Adipose tissue (tissue), 3 donors: ENCODE results near the gene KLHL18. TPM values are rescaled to one million over a fixed set of nuclear protein-coding genes. Genes with fewer than 3 reads are reported as not detected.
A peak's percentile ranks its signal among the peaks of the same experiment; 100 is the strongest.
"Not testable (repeated sequence)": the region's sequence is repeated elsewhere in the genome, so short reads cannot be mapped to it uniquely, and the experiment has no call there.

ENCODE experiments used
- H3K27ac ChIP-seq: one replicate; pipeline ENCODE4 v1.5.1; 2013; ENCODE audit warnings: low read depth, low read length
- WGBS, 3 donors: extraction: QIAGEN DNeasy Blood & Tissue Kit; methylation state at CpG; one replicate each; pipeline ENCODE4 v1.1.7; 2013; 5-methylcytosine and 5-hydroxymethylcytosine counted together
- polyA plus RNA-seq, 3 donors: library from polyadenylated mRNA; stranded (reverse); fragments of 200-250 nt; gene quantifications; one replicate each; pipeline ENCODE4 v1.2.3, GENCODE V29; 2013
- donor health status: healthy with polysubstance abuse.
- donor health status: Bipolar disorder and iron deficiency.
- donor health status: healthy.

Gene KLHL18
- polyA plus RNA-seq, 3 donors: 5.9 to 32.1 (median 31.9) TPM

DNA sequence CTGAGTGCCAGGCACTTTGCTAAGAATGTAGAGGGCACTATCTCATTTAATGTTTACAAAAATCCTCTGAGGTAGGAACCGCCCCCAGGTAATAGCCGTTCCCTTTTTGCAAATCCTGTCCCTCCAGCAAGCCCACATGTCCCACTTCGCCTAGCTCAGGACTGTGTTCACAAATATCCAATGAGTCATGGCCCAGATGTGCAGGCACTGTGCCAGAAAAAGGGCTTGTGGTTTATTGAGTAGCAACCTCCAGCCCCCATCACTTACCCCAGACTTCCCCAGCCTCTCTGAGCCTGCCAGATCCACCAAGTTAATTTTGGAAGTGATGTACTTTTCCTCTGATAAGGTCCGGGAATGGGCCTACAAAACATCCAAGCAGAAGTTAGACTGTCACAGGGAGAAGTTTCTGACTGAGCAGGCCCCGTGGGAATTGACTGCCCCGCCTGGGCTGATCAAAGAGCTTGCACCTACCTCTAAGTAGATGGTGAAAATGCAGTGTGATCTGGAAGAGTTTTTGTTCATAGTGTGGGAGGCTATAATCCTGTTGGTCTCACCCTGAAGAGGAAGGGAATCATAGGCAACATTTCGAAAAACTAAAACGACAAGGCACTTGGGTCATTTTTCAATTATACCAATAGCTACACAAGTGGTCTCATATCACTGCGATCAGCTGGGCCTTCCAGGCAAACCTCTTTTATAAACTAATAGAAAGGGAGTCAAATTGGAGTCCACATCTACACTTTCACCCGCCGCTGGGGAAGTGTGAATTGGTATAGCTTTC lies 15.8 kb upstream of the KLHL18 start:
- H3K27ac ChIP-seq: no peak overlapping the region
- 44 to 74% (median 49%) methylated on average over 11 of the region's 11 CpGs for WGBS, 3 donors

DNA sequence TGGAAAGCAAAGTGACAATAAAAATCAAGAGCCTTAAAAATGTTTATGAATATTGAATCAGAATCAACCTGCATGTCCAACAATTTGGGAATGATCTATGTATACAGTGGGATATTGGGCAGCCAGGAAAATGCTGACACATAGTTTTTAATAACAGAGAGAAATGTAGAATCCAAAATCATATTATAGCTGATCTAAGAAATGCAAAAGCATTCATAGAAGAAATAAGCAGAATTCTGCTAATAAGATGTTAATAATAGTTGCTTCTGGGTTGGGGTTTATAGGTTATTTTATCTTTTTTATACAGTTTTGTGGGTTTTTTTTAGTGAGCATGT lies 15.3 kb upstream of the KLHL18 start:
- H3K27ac ChIP-seq: no peak overlapping the region

DNA sequence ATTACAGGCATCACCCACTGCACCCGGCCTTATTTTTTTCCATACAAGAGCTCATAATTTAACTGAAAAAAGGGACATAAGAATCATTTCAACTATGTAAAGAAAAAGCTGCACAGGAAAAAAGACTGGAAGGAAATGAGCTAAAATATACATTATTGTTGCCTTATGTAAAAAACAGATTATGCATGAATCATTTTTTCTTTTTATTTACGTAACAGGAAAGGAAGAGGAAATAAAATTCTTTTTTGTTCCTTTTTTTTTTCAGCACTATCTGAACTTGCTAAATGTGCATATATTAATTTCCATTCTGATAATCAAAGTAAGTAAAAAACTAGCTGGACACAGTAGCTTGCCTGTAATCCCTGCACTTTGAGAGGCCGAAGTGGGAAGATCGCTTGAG lies 12.2 kb upstream of the KLHL18 start:
- no peak overlapping the region for H3K27ac ChIP-seq
- WGBS, 3 donors: 88 to 95% (median 89%) methylated on average over 4 of the region's 4 CpGs

DNA sequence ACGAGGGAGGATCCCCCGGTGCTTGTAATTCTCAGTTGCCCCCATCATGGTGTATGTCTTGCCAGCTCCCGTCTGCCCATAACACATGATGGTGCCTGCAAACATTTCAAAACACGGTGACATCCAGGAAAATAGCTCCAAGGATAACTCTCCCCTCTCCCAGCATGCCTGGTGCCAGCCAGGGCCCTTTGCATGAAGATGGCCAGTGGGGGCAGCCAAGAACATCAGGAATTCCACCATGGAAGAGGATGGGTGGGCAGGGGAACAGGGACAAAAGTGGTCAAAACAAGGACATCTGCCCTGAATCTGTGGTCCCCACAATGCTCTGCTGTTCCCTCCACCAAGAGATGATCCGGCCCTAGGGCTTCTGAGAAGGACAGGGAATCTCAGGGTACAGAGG lies 9.2 kb upstream of the KLHL18 start:
- WGBS, 3 donors: 83 to 93% (median 88%) methylated on average over 5 of the region's 5 CpGs
- no peak overlapping the region for H3K27ac ChIP-seq

DNA sequence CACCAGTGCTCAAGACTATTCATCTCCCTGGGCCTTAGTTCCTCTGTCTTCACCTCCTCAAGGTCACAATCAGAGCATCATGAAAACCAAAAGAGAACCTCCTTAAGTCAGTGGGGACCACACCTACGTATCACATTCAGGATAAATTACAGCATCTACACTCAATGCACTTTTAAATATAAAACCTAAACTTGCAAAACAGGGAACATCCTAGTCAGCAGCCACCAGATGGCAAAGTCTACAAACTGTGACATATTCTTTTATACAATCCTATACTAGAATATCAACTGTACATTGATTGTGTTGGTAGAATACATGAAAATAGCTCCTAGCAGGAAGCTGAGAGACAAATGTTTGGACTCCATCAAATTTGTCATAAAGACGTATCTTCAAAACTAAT lies 8.1 kb upstream of the KLHL18 start:
- H3K27ac ChIP-seq: no peak overlapping the region
- WGBS, 3 donors: 90 to 95% (median 92%) methylated on average over 2 of the region's 2 CpGs

DNA sequence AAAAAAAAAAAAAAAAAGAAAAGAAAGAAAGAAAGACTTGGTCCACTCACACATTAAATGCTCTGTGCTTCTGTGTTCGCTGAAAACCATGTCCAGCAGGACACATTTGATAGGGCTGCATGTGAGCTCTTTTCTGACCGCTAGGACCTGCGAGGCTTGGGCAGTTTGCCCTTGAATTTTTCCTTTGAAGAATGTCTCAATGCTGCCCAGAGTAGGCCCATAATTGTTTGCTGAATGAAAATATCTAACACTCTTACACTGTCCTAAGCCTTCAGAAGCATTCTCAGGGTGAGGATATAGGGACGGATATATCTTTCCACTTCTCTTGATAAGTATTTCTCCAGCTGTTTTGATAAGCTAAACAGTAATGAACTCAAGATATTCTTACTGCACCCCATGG lies 6.2 kb upstream of the KLHL18 start:
- H3K27ac ChIP-seq: no peak overlapping the region
- WGBS, 3 donors: 63 to 92% (median 88%) methylated on average over 4 of the region's 4 CpGs

DNA sequence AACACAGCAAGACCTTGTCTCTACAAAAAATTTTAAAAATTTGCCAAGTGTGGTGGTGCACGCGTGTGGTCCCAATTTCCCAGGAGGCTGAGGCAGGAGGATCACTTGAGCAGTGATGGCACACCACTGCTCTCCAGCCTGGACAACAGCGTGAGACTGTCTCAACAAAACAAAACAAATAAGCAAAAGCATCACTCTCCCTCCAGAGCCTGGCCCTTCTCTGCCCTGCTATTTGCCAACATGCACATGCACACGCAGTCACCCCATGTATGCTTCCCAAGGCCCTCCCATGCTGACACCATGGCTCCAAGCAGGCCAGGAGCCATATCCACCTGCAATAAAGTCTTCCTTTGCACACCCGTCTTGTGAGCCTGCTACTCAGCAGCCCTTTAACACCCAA lies 2.2 kb upstream of the KLHL18 start:
- H3K27ac ChIP-seq: no peak overlapping the region
- WGBS, 3 donors: 91 to 96% (median 95%) methylated on average over 5 of the region's 5 CpGs

DNA sequence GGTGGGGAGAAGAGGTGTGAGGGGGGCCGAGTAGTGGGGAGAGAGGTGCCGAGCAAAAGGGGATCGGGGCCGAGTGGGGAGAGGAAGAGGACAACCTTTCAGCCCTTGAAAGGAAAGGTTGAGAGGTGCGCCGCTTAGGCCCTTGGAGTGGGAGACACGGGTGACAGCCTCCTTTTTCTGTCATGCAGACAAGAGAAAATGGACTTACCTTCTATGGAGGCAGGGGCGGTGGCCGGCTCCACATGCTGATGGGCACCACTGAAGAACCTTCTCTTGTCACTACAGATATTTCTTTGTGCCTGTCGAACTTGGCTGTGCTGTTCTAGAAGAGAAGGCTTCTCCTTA lies 421 bp downstream of the KLHL18 start:
- 0 to 2% (median 1%) methylated on average over 10 of the region's 10 CpGs for WGBS, 3 donors

DNA sequence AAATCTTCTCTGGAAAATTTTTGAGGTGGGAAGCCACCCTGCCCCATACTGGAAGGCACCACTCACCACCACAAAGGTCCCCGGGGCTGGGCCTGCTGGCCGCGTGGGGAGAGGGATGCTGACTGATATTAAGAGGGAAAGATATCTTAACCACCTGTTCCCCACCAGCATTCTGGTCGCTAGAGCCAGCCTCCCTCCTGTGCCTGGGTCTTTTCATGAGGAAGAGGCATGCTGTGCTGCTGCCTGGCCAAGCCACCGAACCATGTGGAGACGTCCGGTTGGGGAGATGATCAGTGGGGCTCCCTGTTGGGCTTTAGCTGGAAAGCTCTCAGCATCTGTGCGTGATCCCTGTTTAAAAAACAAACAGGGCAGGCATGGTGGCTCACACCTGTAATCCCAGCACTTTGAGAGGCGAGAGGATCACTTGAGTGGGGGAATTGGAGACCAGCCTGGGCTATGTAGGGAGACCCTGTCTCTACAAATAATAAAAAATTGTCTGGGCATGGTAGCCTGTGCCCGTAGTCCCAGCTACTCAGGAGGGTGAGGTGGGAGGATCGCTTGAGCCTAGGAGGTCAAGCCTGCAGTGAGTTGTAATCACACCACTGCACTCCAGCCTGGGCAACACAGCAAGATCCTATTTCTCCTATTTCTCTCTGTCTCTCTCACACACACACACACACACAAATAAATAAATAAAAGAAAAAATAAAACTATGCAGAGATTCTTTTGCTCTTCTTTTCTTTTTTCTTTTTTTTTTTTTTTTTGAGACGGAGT lies 1.0 kb downstream of the KLHL18 start:
- 30 to 38% (median 35%) methylated on average over 12 of the region's 12 CpGs for WGBS, 3 donors
- H3K27ac ChIP-seq: no peak overlapping the region

More for the DNA sequence above, 421 bp downstream of the KLHL18 start:
- H3K27ac ChIP-seq: peak overlapping the region; percentile 80

DNA sequence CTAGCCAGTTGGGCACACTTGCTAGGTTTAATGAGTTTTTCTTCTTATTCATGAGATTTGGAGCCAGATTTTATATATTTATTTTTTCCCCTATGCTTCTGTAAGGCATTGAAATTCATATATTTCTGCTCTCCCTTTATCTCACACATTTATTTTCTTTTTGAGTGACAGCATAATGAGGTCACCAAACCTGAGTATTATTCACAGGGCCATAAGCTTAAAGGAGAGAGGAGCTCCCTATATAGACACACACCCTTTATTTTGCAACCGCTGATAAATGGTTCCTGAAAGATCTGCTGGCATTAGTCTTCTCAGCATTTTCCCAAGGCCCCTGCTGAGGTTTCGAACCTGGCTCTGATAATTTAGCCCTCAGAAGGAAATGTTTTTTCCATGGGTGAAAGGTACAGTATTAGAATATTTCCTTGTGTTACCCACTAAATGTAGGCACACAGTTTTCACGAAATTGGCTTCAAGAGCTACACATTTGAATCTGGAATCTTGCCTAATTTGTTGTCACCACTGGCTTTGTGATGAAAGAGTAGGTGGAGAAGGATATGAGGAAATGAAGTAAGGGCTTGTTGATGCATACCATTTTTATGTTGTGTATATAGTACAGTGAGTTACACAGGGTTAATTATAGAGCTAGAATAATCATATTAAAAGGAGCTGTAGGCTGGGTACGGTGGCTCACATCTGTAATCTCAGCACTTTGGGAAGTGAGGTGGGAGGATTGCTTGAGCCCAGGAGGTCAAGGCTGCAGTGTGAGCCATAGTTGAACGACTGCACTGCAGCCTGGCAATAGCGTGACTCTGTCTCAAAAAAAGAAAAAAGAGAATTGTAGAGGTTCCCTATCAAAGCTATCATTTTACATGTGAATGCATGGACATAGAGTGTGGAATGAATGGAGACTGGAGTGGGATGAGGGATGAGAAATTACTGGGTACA lies 6.5 kb downstream of the KLHL18 start:
- no peak overlapping the region for H3K27ac ChIP-seq
- 62 to 79% (median 62%) methylated on average over 6 of the region's 6 CpGs for WGBS, 3 donors

DNA sequence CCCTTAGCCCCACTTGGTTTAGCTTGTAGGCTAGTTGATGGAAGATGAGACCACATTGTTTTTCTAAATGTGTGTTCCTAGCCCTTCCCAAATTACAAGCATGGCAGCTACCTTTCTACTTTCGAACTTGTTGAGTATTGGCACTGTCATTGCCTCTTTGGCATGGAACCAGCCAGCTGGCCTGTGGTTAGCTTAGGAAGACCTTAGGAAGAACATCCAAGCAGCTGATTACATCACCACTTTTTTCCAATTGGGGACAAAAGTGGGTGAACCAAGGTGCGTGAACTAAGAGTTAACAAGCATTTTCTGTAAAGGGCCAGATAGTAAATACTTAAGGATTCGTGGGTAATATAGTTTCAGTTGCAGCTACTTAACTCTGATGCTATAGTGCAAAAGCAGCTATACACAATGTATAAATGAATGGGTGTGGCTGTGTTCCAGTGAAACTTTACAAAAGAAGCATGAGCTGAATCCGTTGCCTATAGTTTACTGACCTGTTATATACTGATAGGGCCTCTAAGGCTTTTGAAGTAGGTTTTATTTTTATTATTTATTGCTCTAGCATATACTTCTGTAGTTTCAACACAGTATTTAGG lies 8.5 kb downstream of the KLHL18 start:
- 79 to 82% (median 82%) methylated on average over 4 of the region's 4 CpGs for WGBS, 3 donors
- no peak overlapping the region for H3K27ac ChIP-seq

DNA sequence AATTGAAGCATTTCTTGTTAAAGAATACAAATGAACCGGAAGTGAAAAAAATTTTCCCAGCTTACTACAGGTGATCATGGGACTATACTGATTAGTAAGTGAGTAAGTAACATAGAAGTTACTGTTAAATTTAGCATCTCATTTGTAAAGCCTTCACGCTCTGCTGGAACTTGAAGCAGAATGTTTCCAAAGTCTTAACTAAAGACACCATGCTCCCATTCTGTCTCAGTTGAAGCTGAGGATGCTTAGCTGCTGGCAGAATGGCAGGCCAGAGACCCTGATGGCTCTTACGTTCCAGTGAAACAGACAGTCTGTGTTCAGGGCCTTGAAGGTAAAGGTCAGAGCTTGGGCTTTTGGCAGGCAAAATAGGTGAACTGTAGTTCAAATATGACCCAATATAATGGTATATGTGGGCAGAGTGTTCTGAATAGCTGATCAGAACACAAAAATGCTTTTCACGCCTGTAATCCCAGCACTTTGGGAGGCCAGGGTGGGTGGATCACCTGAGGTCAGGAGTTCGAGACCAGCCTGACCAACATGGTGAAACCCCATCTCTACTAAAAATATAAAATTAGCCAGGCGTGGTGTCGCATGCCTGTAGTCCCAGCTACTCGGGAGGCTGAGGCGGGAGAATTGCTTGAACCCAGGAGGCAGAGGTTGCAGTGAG lies 9.1 kb downstream of the KLHL18 start:
- 97 to 98% (median 98%) methylated on average over 9 of the region's 9 CpGs for WGBS, 3 donors
- not testable (repeated sequence) for H3K27ac ChIP-seq

DNA sequence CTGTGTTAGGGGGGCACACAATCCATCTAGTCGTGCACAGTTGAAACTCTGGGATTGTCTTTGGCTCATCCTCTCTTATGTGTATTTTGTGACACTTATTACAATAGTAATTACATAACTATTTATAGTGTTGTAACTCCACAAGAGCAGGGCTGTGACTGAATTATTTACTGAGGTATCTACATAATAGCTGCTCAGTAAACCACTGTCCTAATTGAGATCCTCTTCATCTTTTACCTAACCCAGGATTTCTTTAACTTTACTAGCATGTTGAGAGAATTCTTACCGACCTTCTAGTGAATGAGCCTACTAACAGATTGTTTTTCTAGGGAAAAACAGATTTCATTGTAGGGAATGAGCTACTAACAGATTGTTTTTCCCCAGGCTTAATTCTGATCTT lies 11.1 kb downstream of the KLHL18 start:
- no peak overlapping the region for H3K27ac ChIP-seq
- WGBS, 3 donors: 81 to 91% (median 86%) methylated on average over 2 of the region's 2 CpGs

DNA sequence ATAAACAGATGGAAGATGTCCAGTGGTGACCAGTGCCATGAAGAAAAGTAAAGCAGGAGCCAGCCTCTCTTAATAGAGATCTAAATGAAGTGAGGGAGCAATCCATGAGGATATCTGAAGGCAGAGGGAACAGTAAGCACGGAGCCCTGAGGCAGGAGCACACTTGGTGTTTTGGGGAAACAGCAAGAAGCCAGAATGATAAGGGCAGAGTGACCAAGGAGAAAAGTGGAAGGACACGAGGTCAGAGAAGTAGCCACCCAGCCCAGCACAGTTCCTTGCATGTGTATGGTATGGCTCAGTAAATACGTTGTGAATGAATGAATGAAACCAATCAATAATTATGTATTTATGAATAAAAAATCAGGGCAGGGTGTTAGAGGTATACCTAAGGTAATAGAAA lies 11.6 kb downstream of the KLHL18 start:
- H3K27ac ChIP-seq: no peak overlapping the region

DNA sequence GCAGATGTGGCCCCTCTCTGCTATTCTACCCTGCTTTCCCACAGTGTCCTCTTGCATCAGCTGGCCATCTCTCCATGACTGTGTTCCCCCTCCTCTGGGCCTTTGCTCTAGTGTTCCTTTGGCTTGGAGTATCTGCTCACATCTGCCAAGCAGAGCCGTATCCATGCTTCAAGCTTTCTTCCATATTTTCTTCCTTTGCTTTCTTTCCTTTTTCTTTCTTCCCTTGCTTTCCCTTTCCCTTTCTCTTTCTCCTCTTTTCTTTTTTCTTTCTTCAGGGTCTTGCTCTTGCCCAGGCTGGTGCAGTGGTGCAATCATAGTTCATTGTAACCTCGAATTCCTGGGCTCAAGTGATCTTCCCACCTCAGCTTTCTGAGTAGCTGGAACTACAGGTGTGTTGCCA lies 12.6 kb downstream of the KLHL18 start:
- H3K27ac ChIP-seq: no peak overlapping the region
- WGBS, 3 donors: 79 to 88% (median 85%) methylated on average over 2 of the region's 2 CpGs

More for the DNA sequence above, 11.6 kb downstream of the KLHL18 start:
- 74 to 91% (median 80%) methylated on average over 3 of the region's 3 CpGs for WGBS, 3 donors

DNA sequence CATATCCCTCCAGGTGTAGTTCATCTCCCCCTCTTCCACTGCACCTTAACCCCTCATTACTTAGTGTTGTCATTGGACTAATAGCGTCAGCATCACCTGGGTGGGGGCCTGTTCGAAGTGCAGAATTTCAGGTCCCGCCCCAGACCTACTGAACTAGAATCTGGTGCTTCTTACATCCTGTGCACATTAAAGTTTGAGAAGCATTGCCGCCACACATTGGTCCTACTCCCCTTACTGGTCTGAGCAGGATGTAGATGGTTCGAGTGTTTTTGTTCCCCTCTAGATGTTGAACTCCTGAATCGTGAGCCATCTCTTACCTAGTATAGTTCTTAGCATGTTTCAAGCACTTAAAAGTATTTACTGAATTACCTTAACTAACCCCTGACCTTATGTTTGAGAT lies 13.2 kb downstream of the KLHL18 start:
- WGBS, 3 donors: 80 to 95% (median 94%) methylated on average over 6 of the region's 6 CpGs

DNA sequence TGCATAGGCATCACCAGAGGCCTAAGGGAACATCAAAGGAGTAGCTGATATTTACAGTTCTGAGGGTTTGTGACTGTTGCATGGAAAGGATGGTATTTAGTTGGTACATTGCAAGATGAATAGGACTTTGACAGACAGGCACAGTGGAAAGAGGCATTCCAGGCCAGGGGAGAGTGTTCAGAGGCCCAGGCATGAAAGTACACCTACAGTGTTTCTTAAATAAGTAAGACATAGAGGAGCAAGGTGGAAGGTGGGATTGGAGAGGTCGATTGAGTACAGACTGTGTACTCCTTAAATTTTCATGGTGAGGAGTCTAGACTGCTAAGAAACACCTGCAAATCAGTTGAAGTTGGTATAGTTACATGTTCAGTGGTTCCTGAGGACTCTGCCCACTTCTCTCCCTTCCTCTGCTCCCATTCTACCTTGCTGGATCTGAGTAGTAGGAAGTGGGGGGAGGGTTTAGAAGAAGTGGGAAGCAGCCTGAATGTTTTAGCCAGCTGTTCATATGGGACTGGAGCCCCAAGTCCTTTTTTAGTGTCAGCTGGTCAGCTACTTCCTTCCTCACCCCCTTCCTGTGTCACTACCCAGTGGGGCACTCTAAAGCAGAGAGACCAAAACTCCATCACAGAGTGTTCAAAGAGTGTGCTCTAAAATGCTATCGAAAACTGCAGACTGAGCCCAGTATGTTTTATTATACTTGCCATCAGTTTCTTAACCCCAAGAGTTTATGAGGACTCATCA lies 14.0 kb downstream of the KLHL18 start:
- WGBS, 3 donors: 70 to 82% (median 79%) methylated on average over 2 of the region's 2 CpGs
- H3K27ac ChIP-seq: no peak overlapping the region

More for the DNA sequence above, 13.2 kb downstream of the KLHL18 start:
- no peak overlapping the region for H3K27ac ChIP-seq
